MM.1S (cell line): ENCODE measurements around the gene PPP1R18.

ENCODE experiments used
- CTCF ChIP-seq: fragments of 300-600 bp; sonication (generic); IDR thresholded peaks from 2 replicates; pipeline ENCODE4 v1.5.1; 2016; ENCODE audit warnings: antibody characterized with exemption, low read length, mixed read lengths
- EZH2 ChIP-seq: fragments of 300-600 bp; sonication (generic); optimal IDR thresholded peaks from 2 replicates; pipeline ENCODE3; 2017; ENCODE audit warnings: low read depth, mild to moderate bottlenecking, antibody characterized with exemption, low read length, mixed read lengths

DNA sequence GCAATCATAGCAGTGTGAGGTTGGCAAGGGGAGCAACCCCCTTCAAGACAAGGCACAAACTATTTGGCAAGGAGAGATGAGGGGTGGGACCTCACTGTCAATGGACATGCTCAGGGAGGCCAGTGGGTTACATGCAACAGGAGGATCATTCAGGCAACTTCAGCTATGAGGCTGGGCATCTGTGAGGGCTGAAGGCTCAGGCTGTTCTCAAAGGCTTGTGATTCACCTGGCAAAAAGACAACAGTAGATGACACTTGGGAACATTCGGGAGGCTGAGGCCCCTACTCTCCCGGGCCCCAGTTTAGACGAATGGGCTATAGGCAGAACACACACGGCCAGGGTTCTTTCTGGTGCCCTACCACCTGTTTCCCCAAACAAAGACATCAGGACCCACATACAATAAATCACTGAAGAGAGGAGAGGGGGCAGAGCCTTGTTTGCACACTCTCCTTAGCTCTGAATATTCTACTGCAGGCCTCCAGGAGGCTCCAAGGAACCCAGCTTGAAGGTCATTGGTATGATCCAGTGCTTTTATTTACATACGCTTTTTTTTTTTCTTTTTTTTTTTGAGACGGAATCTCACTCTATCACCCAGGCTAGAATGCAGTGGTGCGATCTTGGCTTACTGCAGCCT lies 41.6 kb upstream of the PPP1R18 start:
- TF ChIP-seq CTCF (no peak), EZH2 (no peak)
